PFSK-1 (cell line): ENCODE results near the gene SRSF10.

ENCODE experiments used
- FOXP2 ChIP-seq: optimal IDR thresholded peaks from 2 replicates; pipeline ENCODE3; 2011; ENCODE audit warnings: borderline replicate concordance, control low read depth, inconsistent platforms; ENCODE audit not compliant: insufficient read depth; ENCODE audit errors: extremely low read length, extremely low read depth
- POLR2AphosphoS5 ChIP-seq: IDR thresholded peaks from 2 replicates; pipeline ENCODE4 v1.6.1; 2012; ENCODE audit warnings: low read depth, mild to moderate bottlenecking, control low read depth, low read length, moderate library complexity
- SIN3A ChIP-seq: IDR thresholded peaks from 2 replicates; pipeline ENCODE4 v1.6.1; 2012; ENCODE audit warnings: mild to moderate bottlenecking, low read length, moderate library complexity, borderline replicate concordance; ENCODE audit not compliant: insufficient read depth
- TAF1 ChIP-seq: IDR thresholded peaks from 2 replicates; pipeline ENCODE4 v1.6.1; 2012; ENCODE audit warnings: low read length, control low read depth, borderline replicate concordance; ENCODE audit not compliant: insufficient read depth
- TF ChIP-seq, protein P1 (sequence below), 2 experiments: IDR thresholded peaks; 2 replicates each; pipeline versions ENCODE4 v1.6.1 to v1.8.0; 2011 to 2012; ENCODE audit warnings: low read depth in 2 of 2, low read length in 2 of 2, control low read depth in 1 of 2, inconsistent platforms in 1 of 2, mild to moderate bottlenecking in 1 of 2, moderate library complexity in 1 of 2; ENCODE audit not compliant: insufficient read depth in 1 of 2

SRSF10 gene

DNA sequence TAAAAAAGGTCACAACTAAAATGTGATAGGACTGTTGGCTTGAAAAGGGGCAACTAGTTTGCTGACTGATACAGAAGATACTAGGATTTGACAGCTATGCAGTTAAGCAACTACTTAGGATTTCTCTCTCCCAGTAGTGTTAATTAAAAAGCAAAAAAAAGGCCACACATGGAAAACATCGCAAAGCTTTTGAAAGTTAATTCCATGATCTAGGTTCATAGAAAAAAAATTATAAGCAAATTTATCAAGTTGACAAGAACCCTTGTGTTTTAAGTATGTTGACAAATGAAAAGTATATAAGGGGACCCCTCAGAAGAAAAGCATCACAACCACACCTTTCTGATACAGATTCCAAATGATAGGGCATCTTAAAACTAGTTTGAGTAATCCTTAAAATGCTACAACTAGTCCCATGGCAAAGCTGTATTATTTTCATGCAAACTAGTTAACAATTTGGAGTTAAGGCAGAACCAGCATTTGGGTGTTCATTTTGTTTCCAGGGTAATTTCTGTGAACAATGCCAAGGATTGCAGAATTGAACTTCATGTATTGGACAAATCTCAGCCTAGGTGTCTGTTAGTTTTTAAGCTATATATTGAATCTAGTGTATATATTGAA is 16.4 kb downstream of the SRSF10 start:
- TF ChIP-seq TAF1 = no peak
- TF ChIP-seq POLR2AphosphoS5 = peak; percentile 82

DNA sequence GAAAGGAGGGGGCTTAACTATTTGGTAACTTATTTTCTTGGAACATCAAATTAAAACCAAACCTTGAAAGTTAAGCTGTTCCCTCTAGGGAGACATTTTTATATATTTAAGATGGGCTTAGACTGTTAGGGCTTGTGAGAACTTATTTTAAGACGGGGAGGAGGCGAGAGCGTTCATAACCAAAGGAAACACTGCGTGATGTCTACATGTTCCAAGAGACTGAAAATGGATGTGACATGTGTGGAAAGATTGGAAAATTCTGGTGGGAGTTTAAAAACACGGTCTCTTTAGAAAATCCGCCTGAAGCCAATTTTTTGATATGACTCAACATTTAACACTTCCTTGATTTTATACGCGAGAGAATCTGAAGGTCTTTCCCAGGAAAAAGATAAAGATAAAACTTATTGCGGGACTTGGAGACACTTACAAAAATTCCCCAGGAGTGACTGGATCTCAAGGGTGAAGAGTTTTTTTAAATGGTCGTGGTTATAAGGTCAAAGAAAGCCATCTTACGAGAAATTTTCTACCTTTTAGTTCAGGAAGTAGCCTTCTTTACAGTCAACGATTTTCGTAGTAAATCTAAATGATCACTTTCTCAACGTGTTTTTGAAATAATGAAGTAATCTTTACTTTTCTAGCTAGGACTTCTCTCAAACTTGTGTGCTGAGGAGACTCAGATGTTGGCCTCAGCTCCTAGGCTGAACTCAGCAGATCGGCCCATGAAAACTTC is 19.7 kb downstream of the SRSF10 start:
- TF ChIP-seq, protein P1, sequence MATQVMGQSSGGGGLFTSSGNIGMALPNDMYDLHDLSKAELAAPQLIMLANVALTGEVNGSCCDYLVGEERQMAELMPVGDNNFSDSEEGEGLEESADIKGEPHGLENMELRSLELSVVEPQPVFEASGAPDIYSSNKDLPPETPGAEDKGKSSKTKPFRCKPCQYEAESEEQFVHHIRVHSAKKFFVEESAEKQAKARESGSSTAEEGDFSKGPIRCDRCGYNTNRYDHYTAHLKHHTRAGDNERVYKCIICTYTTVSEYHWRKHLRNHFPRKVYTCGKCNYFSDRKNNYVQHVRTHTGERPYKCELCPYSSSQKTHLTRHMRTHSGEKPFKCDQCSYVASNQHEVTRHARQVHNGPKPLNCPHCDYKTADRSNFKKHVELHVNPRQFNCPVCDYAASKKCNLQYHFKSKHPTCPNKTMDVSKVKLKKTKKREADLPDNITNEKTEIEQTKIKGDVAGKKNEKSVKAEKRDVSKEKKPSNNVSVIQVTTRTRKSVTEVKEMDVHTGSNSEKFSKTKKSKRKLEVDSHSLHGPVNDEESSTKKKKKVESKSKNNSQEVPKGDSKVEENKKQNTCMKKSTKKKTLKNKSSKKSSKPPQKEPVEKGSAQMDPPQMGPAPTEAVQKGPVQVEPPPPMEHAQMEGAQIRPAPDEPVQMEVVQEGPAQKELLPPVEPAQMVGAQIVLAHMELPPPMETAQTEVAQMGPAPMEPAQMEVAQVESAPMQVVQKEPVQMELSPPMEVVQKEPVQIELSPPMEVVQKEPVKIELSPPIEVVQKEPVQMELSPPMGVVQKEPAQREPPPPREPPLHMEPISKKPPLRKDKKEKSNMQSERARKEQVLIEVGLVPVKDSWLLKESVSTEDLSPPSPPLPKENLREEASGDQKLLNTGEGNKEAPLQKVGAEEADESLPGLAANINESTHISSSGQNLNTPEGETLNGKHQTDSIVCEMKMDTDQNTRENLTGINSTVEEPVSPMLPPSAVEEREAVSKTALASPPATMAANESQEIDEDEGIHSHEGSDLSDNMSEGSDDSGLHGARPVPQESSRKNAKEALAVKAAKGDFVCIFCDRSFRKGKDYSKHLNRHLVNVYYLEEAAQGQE (IDR thresholded peaks at IDR 0.05; ENCODE audit: insufficient read depth in 1 of 2, low read depth in 2 of 2, low read length in 2 of 2) = no peak
- TF ChIP-seq SIN3A = no peak
- TF ChIP-seq TAF1 = no peak
- no peak for TF ChIP-seq FOXP2
- no peak for TF ChIP-seq POLR2AphosphoS5

DNA sequence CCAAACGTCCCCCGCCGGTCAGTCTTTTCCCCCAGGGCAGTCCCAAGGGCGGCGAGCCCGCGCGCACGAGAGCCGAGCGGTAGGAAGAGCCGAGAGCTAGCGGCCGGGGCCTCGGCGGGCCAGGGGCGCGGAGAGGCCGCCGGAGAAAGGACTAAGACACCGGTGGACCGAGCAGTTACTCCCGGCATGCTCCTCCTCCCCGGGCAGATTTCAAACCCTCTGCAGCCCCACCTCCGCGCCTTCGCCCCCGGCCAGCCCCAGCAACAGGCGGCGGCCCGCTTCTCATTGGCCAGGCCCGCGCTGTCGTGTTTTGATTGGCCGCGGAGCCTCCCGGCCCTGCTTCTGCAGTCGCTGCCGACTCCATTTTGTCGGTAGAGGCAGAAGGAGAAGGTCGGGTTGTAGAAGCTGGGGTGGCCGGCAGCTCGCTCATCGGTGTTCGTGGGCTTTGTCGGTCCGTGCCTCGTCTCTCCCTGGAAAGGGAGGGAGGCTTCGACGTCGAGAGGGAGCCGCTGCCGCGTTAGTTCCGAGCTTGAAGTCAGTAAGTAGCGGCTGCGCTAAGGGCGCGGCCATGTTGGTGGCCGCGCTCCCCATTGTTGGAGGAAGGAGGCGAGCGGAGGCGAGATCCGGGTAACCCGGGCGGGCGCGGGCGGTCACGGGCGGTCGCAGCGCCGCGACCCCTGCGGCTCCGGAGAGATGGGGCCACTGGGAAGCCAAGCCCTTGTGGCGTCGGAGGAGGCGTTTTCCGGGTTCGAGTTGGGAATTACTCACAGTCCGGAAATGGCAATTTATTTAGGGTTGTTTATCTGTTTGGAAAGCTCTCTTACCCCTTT is 20.5 kb downstream of the SRSF10 start, which contains the start of gene PNRC2:
PNRC2 (plus strand) TSS at position 368 of the 830 bp plus-strand sequence. CDS start 1,630 bp downstream, outside the sequence.
- TF ChIP-seq FOXP2 = no peak
- TF ChIP-seq POLR2AphosphoS5 = peak; percentile 90
- TF ChIP-seq, protein P1 (IDR thresholded peaks at IDR 0.05; ENCODE audit: insufficient read depth in 1 of 2, low read depth in 2 of 2, low read length in 2 of 2) = no peak; a peak in 1 of 4 replicates
- no peak for TF ChIP-seq SIN3A
- TF ChIP-seq TAF1 = peak; percentile 95

DNA sequence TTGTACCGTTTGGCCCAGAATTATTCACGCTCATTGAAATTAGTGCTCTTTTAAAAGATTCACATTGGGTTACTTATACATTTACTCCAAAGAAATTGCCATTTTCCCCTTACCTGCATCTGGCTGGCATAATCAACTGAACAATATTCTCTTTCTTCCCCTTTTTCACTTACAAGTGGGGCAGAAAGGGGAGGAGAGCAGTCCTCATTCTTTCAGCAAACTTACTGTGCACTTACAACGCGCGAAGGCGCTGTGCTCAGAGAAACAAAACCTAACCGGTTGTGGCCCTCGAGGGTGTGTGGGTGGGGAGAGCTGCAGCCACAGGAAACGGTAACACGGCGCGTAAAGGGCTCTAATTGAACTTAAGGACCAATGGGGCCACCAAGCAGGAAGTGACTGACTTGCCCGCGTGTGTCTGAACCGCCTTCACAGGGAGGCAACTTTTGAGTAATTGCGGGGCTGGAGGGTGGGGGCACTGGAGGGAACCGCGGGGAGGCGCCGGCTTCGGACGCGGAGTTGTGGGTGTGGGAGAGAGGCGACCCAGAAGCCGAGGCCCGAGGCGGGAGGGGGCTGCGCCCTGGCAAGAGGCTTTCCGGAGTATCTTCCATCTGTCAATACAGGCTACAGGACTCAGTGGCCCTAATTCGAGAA is 21.2 kb downstream of the SRSF10 start:
- no peak for TF ChIP-seq SIN3A
- peak; percentile 25; the same call in 1 of the 2 replicates for TF ChIP-seq TAF1

DNA sequence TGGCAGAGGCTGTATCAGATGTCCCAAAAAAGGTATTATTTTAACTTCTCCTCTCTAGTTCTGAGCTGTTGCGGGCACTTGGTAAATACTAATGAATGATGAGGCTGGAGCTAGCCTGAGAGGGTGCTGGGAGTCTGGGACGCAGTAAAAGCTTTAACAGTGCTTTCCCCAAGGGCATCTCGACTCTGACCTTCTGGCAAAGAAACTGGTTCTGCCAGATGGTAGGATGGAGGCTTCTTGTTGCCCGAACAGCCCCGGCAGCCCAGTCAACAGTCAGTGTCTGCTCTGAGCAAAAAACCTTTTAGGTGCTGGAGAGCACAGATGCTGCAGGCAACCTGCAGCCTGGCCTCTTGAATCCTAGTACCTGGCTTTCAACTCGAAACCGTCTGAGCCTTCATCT is 23.0 kb downstream of the SRSF10 start:
- TF ChIP-seq FOXP2 (no peak), TAF1 (no peak), SIN3A (no peak), POLR2AphosphoS5 (no peak)
- TF ChIP-seq, protein P1 (IDR thresholded peaks at IDR 0.05; ENCODE audit: insufficient read depth in 1 of 2, low read depth in 2 of 2, low read length in 2 of 2) = no peak
